Left lung (tissue), 10 donors: ENCODE results near the gene FXYD3. TPM values are rescaled to one million over a fixed set of nuclear protein-coding genes. Genes with fewer than 3 reads are reported as not detected.

Experiments used
- ATAC-seq: fragments of 200-7000 bp; cut with Tn5 transposase; one replicate; pipeline ENCODE4 v1.9.1; 2020; ENCODE audit warnings: moderate library complexity
- DNase-seq, 4 donors: peaks; one replicate each; pipeline ENCODE4 v3.0.0-alpha.2; 2013 to 2020
- H3K27ac ChIP-seq, 2 donors: fragments of 200-600 bp; sonication (generic) in 1 of 2; one replicate each; pipeline versions ENCODE4 v1.5.0 to v1.8.0; 2020 to 2021
- H3K27me3 ChIP-seq, 2 donors: fragments of 200-600 bp; sonication (generic) in 1 of 2; one replicate each; pipeline versions ENCODE4 v1.5.0 to v1.8.0; 2020 to 2021
- H3K36me3 ChIP-seq, 2 donors: fragments of 200-600 bp; sonication (generic) in 1 of 2; one replicate each; pipeline versions ENCODE4 v1.5.0 to v1.8.0; 2020 to 2021
- H3K4me1 ChIP-seq, 2 donors: fragments of 200-600 bp; one replicate each; pipeline ENCODE4 v1.8.0; 2021
- H3K4me3 ChIP-seq, 2 donors: fragments of 200-600 bp; sonication (generic) in 1 of 2; one replicate each; pipeline versions ENCODE4 v1.5.0 to v1.8.0; 2020 to 2021; ENCODE audit warnings: mild to moderate bottlenecking in 1 of 2
- H3K9me3 ChIP-seq, 2 donors: fragments of 200-600 bp; sonication (generic) in 1 of 2; one replicate each; pipeline versions ENCODE4 v1.5.0 to v1.8.0; 2020 to 2021
- CTCF ChIP-seq, 2 donors: fragments of 200-600 bp; sonication (generic) in 1 of 2; IDR thresholded peaks; one replicate each; pipeline versions ENCODE4 v1.5.0 to v1.8.0; 2021; ENCODE audit warnings: antibody characterized with exemption in 2 of 2
- intact Hi-C, 2 donors: fragments of 100-400 bp; cut with DNase I; formaldehyde crosslinking; loops; one replicate each; pipeline versions ENCODE4 v1.11.2 to v1.14.2; 2022
- polyA plus RNA-seq, 6 donors: library from polyadenylated mRNA; unstranded; fragments of 120-200 nt; gene quantifications; one replicate each; pipeline ENCODE4 v1.2.1, GENCODE V29; 2013; ENCODE audit not compliant: insufficient read length in 6 of 6
- total RNA-seq, 2 donors: library from RNA; stranded (reverse); fragmentation: NEBNext Ultra II Directional; extraction: Animal tissue kit (Norgen Biotek cat#: 25700); gene quantifications; one replicate each; pipeline ENCODE4 v1.2.1, GENCODE V29; 2021
- donor health status: DM: no; HTN: yes; CAD: no.
- donor health status: DM: no; HTN: no; CAD: no.

The FXYD3 gene
- total and polyA plus RNA-seq, 8 donors: 17.5 to 207 (median 27.1) TPM

- H3K4me3 ChIP-seq: no peak overlapping the region
- intact Hi-C loops: no loop called here
- H3K9me3 ChIP-seq: no peaks in the 10 kb centered on the region
- peaks cover 0 to 10% of the 10 kb centered on the region in 2 donors for H3K27me3 ChIP-seq
- TF ChIP-seq CTCF (IDR thresholded peaks at IDR 0.05): no peak
- no peak overlapping the region for H3K27ac ChIP-seq
- ATAC-seq (no peak), DNase-seq (no peak)
- H3K36me3 ChIP-seq: no peaks in the 10 kb centered on the region
- H3K4me1 ChIP-seq: peaks cover 0 to 18% of the 10 kb centered on the region in 2 donors
Measured at GRCh38 chr19:35110974-35111373, 4.6 kb upstream of the FXYD3 start.

GRCh38 chr19:35112995-35113688, 2.5 kb upstream of the FXYD3 start:
- no peak overlapping the region for H3K27ac ChIP-seq
- intact Hi-C loops: no loop called here
- H3K36me3 ChIP-seq: no peaks in the 10 kb centered on the region
- no peak overlapping the region for H3K4me3 ChIP-seq
- H3K4me1 ChIP-seq: peaks cover 0 to 18% of the 10 kb centered on the region in 2 donors
- H3K27me3 ChIP-seq: peaks cover 0 to 10% of the 10 kb centered on the region in 2 donors
- no peak for TF ChIP-seq CTCF (IDR thresholded peaks at IDR 0.05)
- no peaks in the 10 kb centered on the region for H3K9me3 ChIP-seq
- DNase-seq: no peak
- ATAC-seq: no peak

- H3K9me3 ChIP-seq: no peaks in the 10 kb centered on the region
- H3K4me1 ChIP-seq: peaks cover 0 to 18% of the 10 kb centered on the region in 2 donors
- peak; percentile 56 to 86 (median 84) for DNase-seq
- peak; percentile 92 to 97 for TF ChIP-seq CTCF (IDR thresholded peaks at IDR 0.05)
- no peaks in the 10 kb centered on the region for H3K36me3 ChIP-seq
- intact Hi-C loops: no loop called here
- peak; percentile 71 for ATAC-seq
- H3K27ac ChIP-seq: peak overlapping the region; percentile 45 to 53
- H3K4me3 ChIP-seq: peak overlapping the region; percentile 10 to 41
- peaks cover 0 to 4% of the 10 kb centered on the region in 2 donors for H3K27me3 ChIP-seq
Measured at GRCh38 chr19:35114353-35115176, 1.1 kb upstream of the FXYD3 start.

GRCh38 chr19:35116072-35116801, 614 bp downstream of the FXYD3 start:
- intact Hi-C loops: no loop called here
- Histone ChIP-seq H3K9me3 (no peaks in the 10 kb centered on the region), H3K4me3 (peak overlapping the region; percentile 24 to 41), H3K36me3 (no peaks in the 10 kb centered on the region), H3K27ac (peak overlapping the region; percentile 53), H3K4me1 (peaks cover 0 to 26% of the 10 kb centered on the region in 2 donors), H3K27me3 (no peaks in the 10 kb centered on the region)
- ATAC-seq: peak; percentile 40
- TF ChIP-seq CTCF (IDR thresholded peaks at IDR 0.05): no peak
- peak in 1 of 4 donors; percentile 74 for DNase-seq
